Retina (tissue), 1 donor: ENCODE measurements around the gene RPEL1.

Experiments used
- DNase-seq: peaks from one replicate; pipeline ENCODE4 v3.0.0-alpha.2; 2016

The RPEL1 gene

GRCh38 chr10:103281753-103282152 is 36.1 kb downstream of the RPEL1 start:
- DNase-seq, result peak; percentile 88

- DNase-seq, result no peak
Observed at GRCh38 chr10:103282961-103283360, 37.3 kb downstream of the RPEL1 start.

- no peak for DNase-seq
Observed at GRCh38 chr10:103284170-103284569, 38.5 kb downstream of the RPEL1 start.

- no peak for DNase-seq
Observed at GRCh38 chr10:103287992-103288391, 42.3 kb downstream of the RPEL1 start.

- no peak for DNase-seq
Observed at GRCh38 chr10:103291588-103291987, 45.9 kb downstream of the RPEL1 start.

GRCh38 chr10:103295374-103296015 is 49.8 kb downstream of the RPEL1 start:
- DNase-seq, result no peak
